ENCODE data around the gene CYP26B1.

Gene CYP26B1

GRCh38 chr2:72144632-72145288 is 2.9 kb downstream of the CYP26B1 start:
- ATAC-seq, result peak; percentile 5; the same call in 1 of the 3 replicates
- no peak for TF ChIP-seq ZC3H10 (CRISPR knock-in tag; IDR thresholded peaks at IDR 0.05)
- no peak for TF ChIP-seq OSR1 (CRISPR knock-in tag; IDR thresholded peaks at IDR 0.05)
- no peak for TF ChIP-seq PATZ1 (CRISPR knock-in tag; IDR thresholded peaks at IDR 0.05; ENCODE audit: borderline replicate concordance)
- TF ChIP-seq ZFP30 (CRISPR knock-in tag; IDR thresholded peaks at IDR 0.05), result no peak
- no peak for TF ChIP-seq PPARA (CRISPR knock-in tag; IDR thresholded peaks at IDR 0.05; ENCODE audit: borderline replicate concordance)
- no peak for TF ChIP-seq ZNF565 (CRISPR knock-in tag; conservative IDR thresholded peaks at IDR 0.05; ENCODE audit: low read depth)
- no peak for TF ChIP-seq TCF4 (CRISPR knock-in tag; IDR thresholded peaks at IDR 0.05; ENCODE audit: borderline replicate concordance)
- TF ChIP-seq CREB5 (CRISPR knock-in tag; IDR thresholded peaks at IDR 0.05; ENCODE audit: low read depth), result no peak

GRCh38 chr2:72144274-72144631 is 3.4 kb downstream of the CYP26B1 start:
- no peak for TF ChIP-seq POU6F1 (CRISPR knock-in tag; IDR thresholded peaks at IDR 0.05; ENCODE audit: borderline replicate concordance, low read depth)
- no peak for TF ChIP-seq ZNF70 (CRISPR knock-in tag; IDR thresholded peaks at IDR 0.05)
- no peak for TF ChIP-seq ZFP3 (CRISPR knock-in tag; IDR thresholded peaks at IDR 0.05)
- TF ChIP-seq PATZ1 (CRISPR knock-in tag; IDR thresholded peaks at IDR 0.05; ENCODE audit: borderline replicate concordance), result no peak
- TF ChIP-seq ISL1 (CRISPR knock-in tag; IDR thresholded peaks at IDR 0.05), result no peak
- no peak for TF ChIP-seq SNAI2 (CRISPR knock-in tag; IDR thresholded peaks at IDR 0.05)
- TF ChIP-seq PPARA (CRISPR knock-in tag; IDR thresholded peaks at IDR 0.05; ENCODE audit: borderline replicate concordance), result no peak
- TF ChIP-seq CSDC2 (CRISPR knock-in tag; IDR thresholded peaks at IDR 0.05), result no peak
- no peak for ATAC-seq

- ATAC-seq, result no peak; the same call in 2 of the 3 replicates
- TF ChIP-seq ZFP30 (CRISPR knock-in tag; IDR thresholded peaks at IDR 0.05) (no peak), TCF4 (CRISPR knock-in tag; IDR thresholded peaks at IDR 0.05; ENCODE audit: borderline replicate concordance) (no peak), CSDC2 (CRISPR knock-in tag; IDR thresholded peaks at IDR 0.05) (no peak), PATZ1 (CRISPR knock-in tag; IDR thresholded peaks at IDR 0.05; ENCODE audit: borderline replicate concordance) (no peak), ISL1 (CRISPR knock-in tag; IDR thresholded peaks at IDR 0.05) (no peak), CREB5 (CRISPR knock-in tag; IDR thresholded peaks at IDR 0.05; ENCODE audit: low read depth) (no peak), POU6F1 (CRISPR knock-in tag; IDR thresholded peaks at IDR 0.05; ENCODE audit: borderline replicate concordance, low read depth) (no peak), ZNF565 (CRISPR knock-in tag; conservative IDR thresholded peaks at IDR 0.05; ENCODE audit: low read depth) (no peak), CSRNP3 (CRISPR knock-in tag; IDR thresholded peaks at IDR 0.05) (no peak), ZFP3 (CRISPR knock-in tag; IDR thresholded peaks at IDR 0.05) (no peak)
Measured at GRCh38 chr2:72143441-72144273, 4.0 kb downstream of the CYP26B1 start.
